GM21447 (cell line): ENCODE measurements around the gene MTX1.

ENCODE experiments used
- ATAC-seq: cut with Tn5 transposase; IDR thresholded peaks from one replicate; pipeline ENCODE4 v1.9.1; 2021; ENCODE audit not compliant: unreplicated experiment

The MTX1 gene

GRCh38 chr1:155174324-155175280, 33.9 kb upstream of the MTX1 start:
- no peak for ATAC-seq

GRCh38 chr1:155175281-155175926, 33.1 kb upstream of the MTX1 start:
- no peak for ATAC-seq

- no peak for ATAC-seq
Measured at GRCh38 chr1:155175927-155176371, 32.5 kb upstream of the MTX1 start.

GRCh38 chr1:155176544-155177071, 31.9 kb upstream of the MTX1 start:
- ATAC-seq = peak; percentile 40

- no peak for ATAC-seq
Measured at GRCh38 chr1:155177192-155177917, 31.1 kb upstream of the MTX1 start.

GRCh38 chr1:155177918-155178281, 30.6 kb upstream of the MTX1 start:
- no peak for ATAC-seq

GRCh38 chr1:155178441-155179111, 29.9 kb upstream of the MTX1 start:
- no peak for ATAC-seq

- ATAC-seq = no peak
Measured at GRCh38 chr1:155179112-155180031, 29.1 kb upstream of the MTX1 start.

- no peak for ATAC-seq
Measured at GRCh38 chr1:155181371-155182051, 27.0 kb upstream of the MTX1 start.

GRCh38 chr1:155182052-155182550, 26.4 kb upstream of the MTX1 start:
- ATAC-seq = no peak

GRCh38 chr1:155183775-155184221, 24.7 kb upstream of the MTX1 start:
- ATAC-seq = no peak

GRCh38 chr1:155184351-155184811, 24.1 kb upstream of the MTX1 start:
- no peak for ATAC-seq

GRCh38 chr1:155184835-155185782, 23.4 kb upstream of the MTX1 start:
- peak; percentile 82 for ATAC-seq

GRCh38 chr1:155185783-155186066, 22.8 kb upstream of the MTX1 start:
- no peak for ATAC-seq

- no peak for ATAC-seq
Measured at GRCh38 chr1:155186067-155186793, 22.3 kb upstream of the MTX1 start.

- no peak for ATAC-seq
Measured at GRCh38 chr1:155186794-155187455, 21.6 kb upstream of the MTX1 start.

- ATAC-seq = no peak
Measured at GRCh38 chr1:155187456-155187891, 21.0 kb upstream of the MTX1 start.
